Tongue (tissue), 2 donors: ENCODE measurements around the gene MACC1. TPM values are rescaled to one million over a fixed set of nuclear protein-coding genes. Genes with fewer than 3 reads are reported as not detected.
A peak's percentile ranks its signal among the peaks of the same experiment; 100 is the strongest.

Source experiments
- DNase-seq: peaks from one replicate; pipeline ENCODE4 v3.0.0-alpha.2; 2015
- total RNA-seq: library from RNA; depleted of rRNA; stranded (reverse); fragments of >200 nt; gene quantifications from one replicate; pipeline ENCODE4 v1.2.3, GENCODE V29; 2014

Gene MACC1
- 6.9 TPM for total RNA-seq

GRCh38 chr7:20217193-20217948 lies at the start of gene MACC1:
Gene MACC1 (minus strand): TSS chr7:20217384. CDS start chr7:20161862, 55,522 bp downstream.
- peak; percentile 47 for DNase-seq

DNA sequence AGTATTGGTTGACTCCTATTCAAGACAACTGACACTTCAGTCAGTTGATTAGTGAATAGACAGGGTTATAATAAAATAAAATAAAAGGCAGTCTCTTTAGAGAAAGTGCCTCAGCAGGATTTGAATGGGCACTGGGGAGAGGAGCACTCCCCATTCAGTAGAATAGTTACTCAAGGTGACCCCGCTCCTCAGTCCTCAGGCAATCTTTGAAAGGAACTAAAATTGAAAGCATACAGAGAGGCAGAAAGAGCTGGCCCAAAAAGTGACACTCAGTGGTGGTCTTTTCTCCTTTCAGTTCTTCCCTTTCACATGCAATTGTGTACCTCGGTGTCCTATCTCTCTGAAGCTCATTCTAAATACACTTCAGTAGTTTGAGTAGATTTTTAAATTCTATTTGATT lies 47.4 kb upstream of the MACC1 start:
- no peak for DNase-seq

GRCh38 chr7:20260223-20260622 lies 43.0 kb upstream of the MACC1 start:
- peak; percentile 41 for DNase-seq

- DNase-seq: no peak
These were observed 40.0 kb upstream of the MACC1 start for GRCh38 chr7:20257212-20257611.

DNA sequence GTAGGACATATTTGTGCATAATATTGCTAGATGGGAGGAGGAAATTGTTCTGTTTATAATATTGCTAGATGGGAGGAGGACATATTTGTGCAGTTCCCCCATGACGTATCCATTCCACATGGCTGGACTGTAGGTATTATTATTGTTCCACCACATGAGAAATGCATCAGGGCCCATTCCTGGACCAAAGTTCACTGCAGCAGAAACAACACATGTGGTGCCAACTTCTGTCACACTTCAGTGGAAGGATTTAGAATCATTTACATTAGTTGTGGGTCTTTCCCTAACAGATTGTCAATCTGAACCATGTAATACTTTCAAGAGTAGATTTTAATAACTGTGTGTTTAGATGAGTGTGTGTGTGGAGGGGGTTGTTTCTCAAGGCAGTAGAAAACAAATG lies 32.7 kb upstream of the MACC1 start:
- DNase-seq: peak; percentile 58

DNA sequence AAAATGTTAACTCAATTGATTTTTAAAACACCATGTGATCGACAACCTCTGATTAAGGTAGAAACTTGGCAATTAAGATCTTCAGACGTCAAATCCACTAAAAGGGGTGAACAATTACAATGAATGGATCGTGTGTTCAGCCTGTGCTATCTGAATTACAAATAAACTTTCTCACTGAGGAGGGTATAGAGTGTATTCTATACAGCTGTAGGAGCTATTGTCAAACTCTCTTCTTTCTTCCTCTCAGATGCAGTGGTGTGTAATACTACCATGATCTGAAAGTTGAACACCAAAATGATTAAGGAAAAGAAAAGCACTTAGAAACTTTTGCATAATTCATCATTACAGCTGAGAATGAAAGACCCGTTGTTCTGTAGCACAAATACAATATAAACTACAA lies 32.2 kb upstream of the MACC1 start:
- no peak for DNase-seq

DNA sequence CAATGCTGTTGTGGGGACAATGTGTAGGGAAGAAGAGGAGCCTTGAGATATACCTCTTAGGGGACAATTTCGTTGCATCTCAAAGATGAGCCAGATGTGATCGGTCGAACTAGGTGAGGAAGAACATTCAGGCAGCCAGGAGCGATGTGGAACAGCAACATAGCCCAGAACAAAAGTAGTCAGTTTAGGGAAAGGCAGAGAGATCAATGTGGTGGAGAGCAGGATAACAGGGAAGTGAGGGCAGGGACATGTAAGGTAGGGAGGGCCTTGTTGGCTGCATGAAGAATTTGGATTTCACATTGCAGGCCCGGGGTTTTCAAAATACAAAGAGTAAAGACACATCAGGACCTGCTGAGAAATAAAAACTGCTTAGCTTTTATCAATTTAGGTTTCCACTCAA lies 29.1 kb upstream of the MACC1 start:
- no peak for DNase-seq

DNA sequence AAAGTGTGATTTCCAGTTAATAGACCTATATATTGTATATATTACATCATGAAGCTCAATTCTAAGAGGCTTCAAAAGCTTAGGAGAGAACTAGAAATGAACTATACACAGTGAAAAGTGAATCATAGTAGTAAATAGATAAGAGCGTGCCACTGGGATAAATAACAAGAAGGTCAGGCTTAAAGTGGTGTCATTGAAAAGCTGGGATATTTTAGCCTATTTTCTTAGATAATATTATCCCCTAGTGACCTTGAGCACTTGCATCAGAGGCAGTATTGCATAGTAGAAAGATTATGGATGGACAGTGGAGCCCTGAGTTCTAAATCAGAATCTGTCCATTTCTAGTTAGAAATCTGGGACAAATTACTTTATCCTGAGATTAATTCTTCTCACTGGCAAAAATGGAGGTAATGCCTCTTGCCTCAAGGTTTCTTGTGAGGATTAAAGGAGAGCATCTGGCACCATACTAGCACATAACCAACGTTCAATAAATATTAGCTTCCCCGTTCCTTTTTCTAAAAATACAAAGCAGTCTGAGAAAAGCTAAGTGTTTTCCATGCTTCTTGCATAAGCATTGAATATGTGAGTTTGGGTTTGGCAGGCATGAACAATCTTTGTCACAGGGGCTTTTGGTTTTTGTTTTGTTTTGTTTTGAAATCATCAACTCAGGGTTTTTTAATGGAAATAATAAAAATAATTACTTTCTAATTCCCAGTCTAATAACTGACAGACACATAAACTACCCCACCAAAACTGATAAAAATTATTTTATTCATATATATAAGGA lies 27.3 kb upstream of the MACC1 start:
- no peak for DNase-seq

- DNase-seq: no peak
These were observed 24.7 kb upstream of the MACC1 start for GRCh38 chr7:20241911-20242261.

DNA sequence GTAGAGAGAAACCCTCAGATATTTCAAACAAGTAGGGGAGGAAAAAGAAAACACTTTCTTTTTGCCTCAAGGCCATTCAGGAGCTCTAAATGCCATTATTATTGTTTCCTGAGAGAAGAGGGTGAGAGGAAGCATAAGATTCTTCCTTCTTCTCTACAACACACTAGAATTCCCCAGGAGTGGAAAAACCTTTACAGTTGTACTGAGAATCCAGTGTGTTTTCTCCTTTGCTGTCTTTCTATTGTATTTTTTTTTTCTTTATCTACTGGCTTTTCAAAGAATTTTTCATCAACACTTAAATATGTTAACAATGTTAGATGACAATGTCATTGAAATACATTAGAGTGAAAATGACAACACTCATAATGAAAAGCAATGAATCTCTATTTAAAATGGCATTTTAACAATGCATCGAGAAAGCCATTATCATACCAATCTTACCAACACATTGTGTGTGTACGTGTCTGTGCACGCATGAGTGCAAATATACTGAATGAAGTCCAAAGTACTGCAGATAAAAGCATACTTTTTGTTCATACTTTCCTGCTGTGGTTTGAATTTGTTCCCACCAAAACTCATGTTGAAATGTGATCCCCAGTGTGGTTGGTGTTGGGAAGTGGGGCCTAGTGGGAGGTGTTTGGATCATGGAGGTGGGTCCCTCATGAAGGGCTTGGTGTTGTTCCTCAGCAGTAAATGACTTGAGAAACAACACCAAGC lies 24.2 kb upstream of the MACC1 start:
- DNase-seq: no peak

- no peak for DNase-seq
These were observed 23.1 kb upstream of the MACC1 start for GRCh38 chr7:20240080-20240926.

DNA sequence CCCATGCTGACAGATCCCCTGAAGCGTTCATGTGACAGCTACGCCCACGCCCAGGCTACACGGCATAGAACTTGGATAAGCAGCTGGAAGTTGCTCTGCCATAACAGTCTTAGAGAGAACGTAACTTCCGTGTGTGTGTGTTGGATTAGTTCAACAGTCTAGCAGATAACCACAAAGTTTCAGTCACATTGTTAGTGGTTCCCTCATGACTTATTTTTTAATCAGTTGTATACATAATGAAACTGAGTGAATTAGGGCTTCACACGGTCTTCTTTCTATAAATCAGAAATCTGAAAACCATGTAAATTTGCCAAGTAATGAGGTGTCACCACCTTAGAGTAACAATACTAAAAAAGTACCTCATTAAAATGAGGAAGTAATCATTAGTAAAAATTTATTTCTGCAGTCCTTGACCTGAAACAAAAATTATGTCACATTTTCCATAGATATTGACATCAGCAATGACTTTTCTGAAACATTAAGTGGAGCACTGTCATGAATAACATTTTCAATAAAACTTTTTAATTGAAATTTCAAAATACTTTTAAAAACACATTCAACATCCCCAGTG lies 21.7 kb upstream of the MACC1 start:
- DNase-seq: no peak

DNA sequence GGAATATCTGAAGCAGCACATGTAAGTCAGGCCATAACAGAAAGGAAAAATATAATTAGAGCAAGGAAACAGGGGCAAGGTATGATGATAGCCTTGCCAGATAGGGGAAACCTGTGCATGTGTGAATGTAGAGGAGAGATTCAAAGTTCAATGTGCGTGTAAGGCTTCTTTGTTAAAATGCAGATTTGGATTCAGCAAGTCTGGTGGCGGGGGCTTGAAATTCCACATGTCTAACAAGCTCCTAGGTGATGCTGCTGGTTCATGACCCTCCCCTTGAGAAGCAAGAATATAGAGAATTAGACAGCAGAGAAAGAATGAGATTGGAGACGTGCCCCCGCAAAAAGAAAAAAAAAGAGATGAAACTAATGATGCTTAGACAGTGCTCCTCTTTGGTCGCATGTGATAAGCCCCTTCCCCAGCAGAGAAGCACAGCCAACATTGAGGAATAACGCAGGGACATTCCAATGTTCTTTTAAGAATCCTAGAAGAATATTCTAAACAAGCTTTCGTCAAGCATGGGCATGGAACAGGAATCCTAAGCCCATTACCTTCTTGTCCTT lies 21.1 kb upstream of the MACC1 start:
- DNase-seq: no peak

DNA sequence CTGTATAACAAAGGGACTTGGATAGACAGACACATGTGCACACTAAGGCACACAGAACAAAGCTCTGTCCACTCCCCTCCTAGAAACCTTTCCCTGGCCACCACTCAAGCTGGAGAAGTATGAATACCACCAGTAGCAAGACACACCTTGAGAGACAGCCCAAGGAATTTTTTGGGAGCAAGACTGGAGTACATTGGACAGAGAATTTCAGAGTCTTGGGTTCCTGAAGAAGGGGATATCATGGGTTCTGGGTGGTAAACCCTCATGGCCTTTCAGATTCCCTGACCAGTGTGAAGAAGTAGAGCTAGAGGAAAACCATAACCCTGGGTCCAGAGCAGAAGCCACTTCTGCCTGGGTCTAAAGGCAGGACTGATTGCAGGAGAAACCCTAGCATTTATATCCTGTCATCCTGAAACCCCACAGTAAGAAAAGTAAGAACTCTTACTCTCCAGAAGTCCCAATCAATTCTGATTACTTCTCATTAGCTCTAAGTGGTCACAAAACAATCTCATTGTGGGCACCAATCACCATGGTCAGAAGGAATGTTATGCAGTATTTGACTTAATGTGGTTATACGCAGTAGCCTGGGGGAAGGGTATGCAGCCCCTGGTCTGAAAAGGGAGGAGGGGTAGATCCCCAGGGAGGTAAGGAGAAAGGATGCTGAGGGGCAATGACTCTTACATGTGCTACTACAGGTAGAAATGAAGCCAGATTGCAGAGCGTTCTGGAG lies 20.4 kb upstream of the MACC1 start:
- no peak for DNase-seq

DNA sequence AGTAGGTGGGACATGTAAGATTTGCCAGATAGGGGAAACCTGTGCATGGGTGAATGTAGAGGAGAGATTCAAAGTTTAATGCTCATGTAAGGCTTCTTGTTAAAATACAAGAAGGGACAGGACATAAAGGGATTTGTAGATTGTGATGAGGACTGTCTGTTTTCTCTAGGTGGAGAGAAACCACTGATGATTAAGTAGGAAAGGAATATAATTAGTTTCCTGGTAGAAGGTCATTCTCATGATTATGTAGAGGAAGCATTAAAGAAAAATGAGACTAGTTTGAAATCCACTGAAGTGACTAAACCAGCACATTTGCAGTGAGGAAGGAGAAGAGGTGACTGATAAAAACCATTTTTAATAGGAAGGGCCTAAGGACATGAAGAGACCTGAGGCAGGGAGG lies 19.6 kb upstream of the MACC1 start:
- DNase-seq: no peak

- no peak for DNase-seq
These were observed 18.9 kb upstream of the MACC1 start for GRCh38 chr7:20236043-20236442.

- DNase-seq: no peak
These were observed 18.1 kb upstream of the MACC1 start for GRCh38 chr7:20235288-20235687.

DNA sequence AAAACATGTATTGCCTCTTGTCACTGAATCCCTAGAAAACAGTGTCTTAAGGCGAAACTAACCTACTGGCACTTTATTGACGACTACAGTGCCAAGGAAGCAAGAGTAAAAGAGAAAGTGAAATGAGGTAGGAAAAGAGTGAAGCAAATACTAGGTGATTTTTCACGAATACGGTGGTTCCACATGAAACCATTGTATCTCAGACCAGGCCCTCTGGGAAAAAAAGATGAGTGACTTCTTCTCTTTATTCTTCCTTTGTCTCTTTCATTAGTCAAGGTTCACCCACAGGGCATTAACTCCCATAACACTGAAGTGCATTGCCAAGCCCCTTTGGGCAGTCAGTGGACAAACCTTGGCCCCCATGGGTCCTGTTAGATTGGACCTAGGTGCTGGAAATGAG lies 16.2 kb upstream of the MACC1 start:
- no peak for DNase-seq

DNA sequence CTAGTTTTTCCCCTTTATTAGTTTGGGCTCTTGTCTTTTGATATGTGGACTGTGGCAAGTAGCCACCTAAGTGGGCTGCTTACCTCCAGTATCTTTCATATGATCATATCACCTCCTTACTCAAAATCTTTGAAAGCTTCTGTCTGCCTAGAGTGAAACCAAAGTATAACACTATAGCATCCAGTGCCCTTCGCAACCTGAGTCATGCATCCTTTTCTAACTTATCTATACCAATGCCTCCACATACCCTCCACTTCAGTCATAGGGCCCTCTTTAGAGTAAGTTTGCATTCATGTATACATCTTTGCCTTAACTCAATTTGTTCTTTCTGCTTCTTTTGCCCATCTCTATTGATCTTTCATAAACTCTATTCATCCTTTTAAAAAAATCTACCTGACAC lies 15.7 kb upstream of the MACC1 start:
- no peak for DNase-seq

GRCh38 chr7:20229646-20230500 lies 12.7 kb upstream of the MACC1 start:
- DNase-seq: peak; percentile 18
